HG03354 (cell line): Measurements from ENCODE around the gene SNX19.

Experiments
- ATAC-seq: cut with Tn5 transposase; IDR thresholded peaks from one replicate; pipeline ENCODE4 v1.9.1; 2021; ENCODE audit warnings: mild to moderate bottlenecking; ENCODE audit not compliant: unreplicated experiment, poor library complexity, severe bottlenecking

SNX19 gene

DNA sequence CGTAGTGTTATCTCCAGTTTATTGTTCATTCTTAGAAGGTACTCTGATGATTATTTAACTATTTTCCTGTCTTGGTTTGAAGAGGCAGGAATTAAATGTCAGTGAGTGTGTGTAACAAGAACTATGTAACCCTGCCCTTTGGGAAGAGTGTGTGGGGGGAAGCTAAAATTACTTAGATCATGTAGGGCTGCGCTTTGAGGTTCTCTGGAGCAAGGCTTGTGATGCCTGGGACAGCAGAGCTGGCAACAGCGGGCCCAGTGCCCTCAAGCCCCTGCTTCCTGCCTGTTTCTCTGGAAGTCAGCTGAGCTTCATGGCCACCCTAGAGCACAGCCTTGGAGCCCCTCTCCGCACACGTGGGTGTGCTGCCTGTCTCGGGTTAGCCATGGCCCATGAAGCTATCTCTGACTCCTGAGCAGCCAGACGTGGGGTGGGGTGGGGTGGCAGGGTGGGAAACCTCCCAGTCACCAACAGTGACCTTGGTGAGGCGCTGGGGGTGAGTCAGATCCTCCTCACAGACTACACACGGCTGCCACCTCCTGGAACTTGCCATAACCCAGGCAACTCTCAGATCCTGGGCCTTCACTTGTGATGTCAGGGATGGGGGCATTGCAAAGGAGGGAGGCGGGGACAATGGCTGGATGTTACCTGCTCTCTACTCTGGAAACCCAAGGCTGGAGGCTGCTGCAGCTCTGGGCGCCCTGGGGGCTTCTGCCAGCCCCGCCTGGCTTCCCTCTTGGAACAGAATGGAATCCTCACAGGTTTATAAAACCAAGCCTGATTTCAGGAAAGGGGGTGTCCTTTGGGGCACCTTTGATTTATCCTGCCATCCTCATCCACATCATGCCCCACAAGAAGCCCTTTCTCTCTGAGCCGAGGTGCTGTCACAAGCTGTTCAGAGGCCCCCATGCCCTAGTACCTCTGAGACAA, 88.6 kb downstream of the SNX19 start:
- ATAC-seq, result no peak

DNA sequence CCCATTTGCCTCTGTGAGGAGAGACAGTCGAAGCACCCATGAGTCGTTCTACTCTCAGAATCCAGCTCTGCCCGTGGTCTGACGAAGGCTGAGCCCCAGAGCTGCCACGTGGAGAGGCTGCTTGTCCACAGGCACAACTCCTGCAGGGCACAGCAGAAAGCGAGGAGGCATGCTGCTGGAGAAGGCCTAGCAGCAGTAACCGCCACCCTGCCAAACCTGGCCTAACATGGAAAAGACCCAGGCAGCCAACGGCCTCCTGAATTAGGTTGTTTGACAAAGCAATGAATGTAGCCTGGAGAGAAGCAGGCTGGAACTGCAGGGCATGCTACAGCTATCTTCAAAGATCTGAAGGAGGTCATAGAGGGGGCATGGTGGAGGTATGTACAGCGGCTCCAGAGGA, 89.7 kb downstream of the SNX19 start:
- ATAC-seq, result no peak

DNA sequence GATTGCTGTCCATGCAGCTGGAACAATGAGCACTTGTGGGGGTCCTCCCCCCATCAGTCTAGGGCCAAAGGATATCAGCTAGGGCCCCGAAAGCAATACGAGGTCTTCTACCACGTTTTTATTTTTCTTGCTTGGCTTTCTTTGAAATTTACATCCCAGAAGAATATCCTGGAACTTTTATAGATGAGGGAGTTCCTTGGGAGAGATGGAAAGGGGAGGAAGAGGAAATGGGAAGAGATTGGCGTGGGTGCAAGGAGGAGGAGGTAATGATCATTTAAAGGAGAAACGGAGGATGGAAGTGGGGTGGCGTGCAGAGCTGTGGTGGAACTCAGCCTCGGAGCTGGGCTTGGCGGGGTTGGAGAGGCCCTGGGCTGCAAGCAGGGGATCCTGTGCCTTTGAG, 90.3 kb downstream of the SNX19 start:
- no peak for ATAC-seq

DNA sequence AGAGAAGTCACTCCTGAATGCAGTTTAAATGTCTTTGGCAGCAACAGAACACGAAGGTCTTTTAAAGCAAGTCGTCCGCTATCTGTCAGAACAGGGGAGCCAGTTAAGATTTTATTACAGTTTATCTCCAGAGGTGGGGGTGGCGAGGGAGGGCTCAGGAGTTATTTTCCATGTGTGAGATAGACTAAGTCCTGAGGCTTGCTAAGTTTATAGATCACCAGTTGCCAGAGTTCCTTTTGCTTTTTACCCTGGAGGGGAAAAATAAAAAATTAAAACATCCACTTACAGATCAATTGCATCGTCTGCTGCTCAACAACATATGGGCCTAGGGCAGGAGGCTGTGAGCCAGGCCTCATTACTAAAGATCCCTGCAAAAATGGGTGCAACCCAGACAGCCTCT, 90.7 kb downstream of the SNX19 start:
- ATAC-seq, result no peak
